ENCODE results near the gene MYMX. TPM values are rescaled to one million over a fixed set of nuclear protein-coding genes. Genes with fewer than 3 reads are reported as not detected.

Gene MYMX
- total and polyA plus RNA-seq, 2 of the 13 experiments (the other 11 are each of a cell fraction or from before 2014, with no cell fraction given) = not detected

DNA sequence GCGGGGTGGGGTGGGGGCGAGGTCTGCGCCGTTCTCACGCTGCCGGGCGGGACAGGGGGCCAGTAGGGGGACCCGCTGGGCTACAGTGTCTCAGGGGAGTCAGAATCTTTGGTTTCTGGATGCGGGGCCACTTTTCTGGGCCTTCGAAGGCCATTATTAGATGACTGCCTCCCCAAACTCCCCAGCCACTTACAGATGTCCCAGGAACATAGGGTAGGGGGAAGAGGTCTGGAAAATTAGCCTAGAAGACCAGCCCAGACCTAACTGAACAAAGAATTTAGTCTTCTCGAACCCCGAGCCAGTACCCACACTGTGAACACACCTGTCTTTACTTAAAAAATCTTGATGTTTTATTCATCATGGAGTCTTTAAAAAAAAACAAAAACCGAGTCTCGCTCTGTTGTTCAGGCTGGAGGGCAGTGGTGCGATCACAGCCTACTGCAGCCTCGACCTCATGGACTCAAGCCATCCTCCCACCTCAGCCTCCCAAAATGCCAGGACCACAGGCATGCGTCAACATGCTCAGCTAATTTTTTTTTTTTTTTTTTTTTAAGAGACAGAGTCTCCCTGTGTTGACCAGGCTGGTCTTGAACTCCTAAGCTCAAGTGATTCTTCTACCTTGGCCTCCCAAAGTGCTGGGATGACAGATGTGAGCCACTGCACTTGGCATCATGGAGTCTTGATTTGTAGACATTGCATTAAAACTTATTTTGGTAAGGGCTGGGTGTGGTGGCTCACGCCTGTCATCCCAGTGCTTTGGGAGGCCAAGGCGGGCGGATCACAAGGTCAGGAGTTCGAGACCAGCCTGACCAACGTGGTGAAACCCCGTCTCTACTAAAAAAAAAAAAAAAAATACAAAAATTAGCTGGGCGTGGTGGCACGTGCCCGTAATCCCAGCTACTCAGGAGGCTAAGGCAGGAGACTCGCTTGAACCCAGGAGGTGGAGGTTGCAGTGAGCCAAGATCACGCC lies 3.4 kb downstream of the MYMX start (continued):
- TF ChIP-seq NR2F2 (IDR thresholded peaks at IDR 0.05; ENCODE audit: borderline replicate concordance, low read depth) (no peak), ZFYVE20 (CRISPR knock-in tag; IDR thresholded peaks at IDR 0.05; ENCODE audit: borderline replicate concordance, low read depth) (no peak), ZMYM3 (CRISPR knock-in tag; IDR thresholded peaks at IDR 0.05) (0 out of 2 replicates have a peak, but pooled peaks have one; percentile 51), ZNF891 (CRISPR knock-in tag; IDR thresholded peaks at IDR 0.05) (0 out of 2 replicates have a peak, but pooled peaks have one; percentile 3), TBP (CRISPR knock-in tag; IDR thresholded peaks at IDR 0.05) (no peak)
- TF ChIP-seq, protein P1, sequence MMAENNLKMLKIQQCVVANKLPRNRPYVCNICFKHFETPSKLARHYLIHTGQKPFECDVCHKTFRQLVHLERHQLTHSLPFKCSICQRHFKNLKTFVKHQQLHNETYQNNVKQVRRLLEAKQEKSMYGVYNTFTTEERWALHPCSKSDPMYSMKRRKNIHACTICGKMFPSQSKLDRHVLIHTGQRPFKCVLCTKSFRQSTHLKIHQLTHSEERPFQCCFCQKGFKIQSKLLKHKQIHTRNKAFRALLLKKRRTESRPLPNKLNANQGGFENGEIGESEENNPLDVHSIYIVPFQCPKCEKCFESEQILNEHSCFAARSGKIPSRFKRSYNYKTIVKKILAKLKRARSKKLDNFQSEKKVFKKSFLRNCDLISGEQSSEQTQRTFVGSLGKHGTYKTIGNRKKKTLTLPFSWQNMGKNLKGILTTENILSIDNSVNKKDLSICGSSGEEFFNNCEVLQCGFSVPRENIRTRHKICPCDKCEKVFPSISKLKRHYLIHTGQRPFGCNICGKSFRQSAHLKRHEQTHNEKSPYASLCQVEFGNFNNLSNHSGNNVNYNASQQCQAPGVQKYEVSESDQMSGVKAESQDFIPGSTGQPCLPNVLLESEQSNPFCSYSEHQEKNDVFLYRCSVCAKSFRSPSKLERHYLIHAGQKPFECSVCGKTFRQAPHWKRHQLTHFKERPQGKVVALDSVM (CRISPR knock-in tag; IDR thresholded peaks at IDR 0.05) = peak; percentile 68; the same call in 1 of the 2 replicates

DNA sequence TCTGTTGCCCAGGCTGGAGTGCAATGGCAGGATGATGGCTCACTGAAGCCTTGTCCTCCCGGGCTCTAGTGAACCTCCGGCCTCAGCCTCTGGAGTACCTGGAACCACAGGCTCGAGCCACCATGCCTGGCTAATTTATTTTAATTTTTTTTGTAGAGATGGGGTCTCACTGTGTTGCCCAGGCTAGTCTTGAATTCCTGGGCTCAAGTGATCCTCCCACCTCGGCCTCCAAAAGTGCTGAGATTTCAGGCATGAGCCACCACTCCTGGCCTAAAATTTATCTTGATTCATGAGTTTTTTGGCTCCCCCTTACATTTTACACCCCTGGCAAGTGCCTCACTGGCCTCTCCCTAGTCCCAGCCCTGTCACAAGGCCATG lies 4.2 kb downstream of the MYMX start:
- no peak for DNase-seq (ENCODE audit: low spot score)
- no peak overlapping the region for H2AFZ ChIP-seq (ENCODE audit: low read length)
- no peak overlapping the region; the same call in 1 of the 2 replicates for H3K9ac ChIP-seq (ENCODE audit: insufficient read depth, low read depth, low read length)
- no peak overlapping the region for H3K4me3 ChIP-seq (replicated peaks in 1 of 3; ENCODE audit: insufficient read depth in 1 of 3, low read depth in 2 of 3, low read length in 3 of 3)
- ChIA-PET CTCF (ENCODE audit: low intra/inter-chr PET ratio, low total read pairs) (interaction anchor here (0.6 to 3.2 kb wide), 3 partner anchors 13 to 37 kb away, joined by 3 to 18 read pairs (median 4); no protein-coding TSS in a partner anchor), POLR2A (interaction anchor here (0.8 to 4.4 kb wide), 6 partner anchors 15 to 98 kb away, joined by 3 to 61 read pairs (median 4); partner anchors contain the start of genes AARS2, HSP90AB1 and SLC35B2)
- no peak overlapping the region for H3K27ac ChIP-seq (ENCODE audit: extremely low read length, insufficient read depth, low read length)
- in situ Hi-C loops (cut with HindIII; ENCODE audit: extremely low pct_ligation_motif_present, low pct_unique_long_range_greater_than_20kb) = loop anchor here (5.0 kb wide), 1 partner anchor 49 kb away; no protein-coding TSS in a partner anchor
- no peak for FAIRE-seq
- H3K9me3 ChIP-seq (ENCODE audit: low read length) = no peaks in the 10 kb centered on the region
- H4K20me1 ChIP-seq (ENCODE audit: insufficient read depth, low read length) = no peaks in the 10 kb centered on the region
- intact Hi-C loops (cut with micrococcal nuclease; ENCODE audit: unreplicated experiment) = loop anchor here (1.0 kb wide), 2 partner anchors 13 to 49 kb away; no protein-coding TSS in a partner anchor
- 79% methylated on average over 4 of the region's 4 CpGs for WGBS (ENCODE audit: low lambda C conversion rate)
- ATAC-seq = no peak
- H3K27me3 ChIP-seq (ENCODE audit: control insufficient read depth in 1 of 2, insufficient read depth in 2 of 2, low read length in 2 of 2) = peaks cover 1 to 14% of the 10 kb centered on the region in 2 experiments; a peak in 4 of 5 replicates
- peaks cover 16% of the 10 kb centered on the region for H3K79me2 ChIP-seq (ENCODE audit: insufficient read depth, low read length)
- H3K4me1 ChIP-seq (ENCODE audit: insufficient read depth, low read length) = peaks cover 87% of the 10 kb centered on the region
- BruUV-seq (replicated peaks) = no TSS peak
- peak overlapping the region; percentile 66 for H3K4me2 ChIP-seq (ENCODE audit: low read depth, low read length)
- no peaks in the 10 kb centered on the region for H3K36me3 ChIP-seq (replicated peaks in 1 of 2; ENCODE audit: control insufficient read depth in 1 of 2, insufficient read depth in 2 of 2, low read length in 2 of 2)
- TF ChIP-seq, protein P2, sequence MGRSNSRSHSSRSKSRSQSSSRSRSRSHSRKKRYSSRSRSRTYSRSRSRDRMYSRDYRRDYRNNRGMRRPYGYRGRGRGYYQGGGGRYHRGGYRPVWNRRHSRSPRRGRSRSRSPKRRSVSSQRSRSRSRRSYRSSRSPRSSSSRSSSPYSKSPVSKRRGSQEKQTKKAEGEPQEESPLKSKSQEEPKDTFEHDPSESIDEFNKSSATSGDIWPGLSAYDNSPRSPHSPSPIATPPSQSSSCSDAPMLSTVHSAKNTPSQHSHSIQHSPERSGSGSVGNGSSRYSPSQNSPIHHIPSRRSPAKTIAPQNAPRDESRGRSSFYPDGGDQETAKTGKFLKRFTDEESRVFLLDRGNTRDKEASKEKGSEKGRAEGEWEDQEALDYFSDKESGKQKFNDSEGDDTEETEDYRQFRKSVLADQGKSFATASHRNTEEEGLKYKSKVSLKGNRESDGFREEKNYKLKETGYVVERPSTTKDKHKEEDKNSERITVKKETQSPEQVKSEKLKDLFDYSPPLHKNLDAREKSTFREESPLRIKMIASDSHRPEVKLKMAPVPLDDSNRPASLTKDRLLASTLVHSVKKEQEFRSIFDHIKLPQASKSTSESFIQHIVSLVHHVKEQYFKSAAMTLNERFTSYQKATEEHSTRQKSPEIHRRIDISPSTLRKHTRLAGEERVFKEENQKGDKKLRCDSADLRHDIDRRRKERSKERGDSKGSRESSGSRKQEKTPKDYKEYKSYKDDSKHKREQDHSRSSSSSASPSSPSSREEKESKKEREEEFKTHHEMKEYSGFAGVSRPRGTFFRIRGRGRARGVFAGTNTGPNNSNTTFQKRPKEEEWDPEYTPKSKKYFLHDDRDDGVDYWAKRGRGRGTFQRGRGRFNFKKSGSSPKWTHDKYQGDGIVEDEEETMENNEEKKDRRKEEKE (IDR thresholded peaks at IDR 0.05) = no peak
- TF ChIP-seq AHR (CRISPR knock-in tag; IDR thresholded peaks at IDR 0.05) = no peak
- TF ChIP-seq, protein P3, sequence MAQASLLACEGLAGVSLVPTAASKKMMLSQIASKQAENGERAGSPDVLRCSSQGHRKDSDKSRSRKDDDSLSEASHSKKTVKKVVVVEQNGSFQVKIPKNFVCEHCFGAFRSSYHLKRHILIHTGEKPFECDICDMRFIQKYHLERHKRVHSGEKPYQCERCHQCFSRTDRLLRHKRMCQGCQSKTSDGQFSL (CRISPR knock-in tag; IDR thresholded peaks at IDR 0.05) = no peak
- no peak for TF ChIP-seq MXI1 (IDR thresholded peaks at IDR 0.05; ENCODE audit: borderline replicate concordance, low read depth, low read length)
- no peak for TF ChIP-seq FOXA1 (IDR thresholded peaks at IDR 0.05)
- no peak for TF ChIP-seq FOXA1 (CRISPR knock-in tag; IDR thresholded peaks at IDR 0.05)
- TF ChIP-seq, protein P4, sequence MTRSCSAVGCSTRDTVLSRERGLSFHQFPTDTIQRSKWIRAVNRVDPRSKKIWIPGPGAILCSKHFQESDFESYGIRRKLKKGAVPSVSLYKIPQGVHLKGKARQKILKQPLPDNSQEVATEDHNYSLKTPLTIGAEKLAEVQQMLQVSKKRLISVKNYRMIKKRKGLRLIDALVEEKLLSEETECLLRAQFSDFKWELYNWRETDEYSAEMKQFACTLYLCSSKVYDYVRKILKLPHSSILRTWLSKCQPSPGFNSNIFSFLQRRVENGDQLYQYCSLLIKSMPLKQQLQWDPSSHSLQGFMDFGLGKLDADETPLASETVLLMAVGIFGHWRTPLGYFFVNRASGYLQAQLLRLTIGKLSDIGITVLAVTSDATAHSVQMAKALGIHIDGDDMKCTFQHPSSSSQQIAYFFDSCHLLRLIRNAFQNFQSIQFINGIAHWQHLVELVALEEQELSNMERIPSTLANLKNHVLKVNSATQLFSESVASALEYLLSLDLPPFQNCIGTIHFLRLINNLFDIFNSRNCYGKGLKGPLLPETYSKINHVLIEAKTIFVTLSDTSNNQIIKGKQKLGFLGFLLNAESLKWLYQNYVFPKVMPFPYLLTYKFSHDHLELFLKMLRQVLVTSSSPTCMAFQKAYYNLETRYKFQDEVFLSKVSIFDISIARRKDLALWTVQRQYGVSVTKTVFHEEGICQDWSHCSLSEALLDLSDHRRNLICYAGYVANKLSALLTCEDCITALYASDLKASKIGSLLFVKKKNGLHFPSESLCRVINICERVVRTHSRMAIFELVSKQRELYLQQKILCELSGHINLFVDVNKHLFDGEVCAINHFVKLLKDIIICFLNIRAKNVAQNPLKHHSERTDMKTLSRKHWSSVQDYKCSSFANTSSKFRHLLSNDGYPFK (CRISPR knock-in tag; IDR thresholded peaks at IDR 0.05; ENCODE audit: borderline replicate concordance) = 0 out of 2 replicates have a peak, but pooled peaks have one; percentile 2
